ENCODE results near the gene WDR54. TPM values are rescaled to one million over a fixed set of nuclear protein-coding genes. Genes with fewer than 3 reads are reported as not detected.
"Not testable (repeated sequence)": the region's sequence is repeated elsewhere in the genome, so short reads cannot be mapped to it uniquely, and the experiment has no call there.

WDR54 gene
- total RNA-seq, 1 experiment from 2014 or later = 27.7 TPM

- DNase-seq (ENCODE audit: low read depth, low spot score) (no peak), ATAC-seq (no peak)
- Histone ChIP-seq H3K4me1 (ENCODE audit: control insufficient read depth, insufficient read depth, low read length) (peaks cover 9% of the 10 kb centered on the region), H3K27me3 (ENCODE audit: control insufficient read depth, insufficient read depth, low read length) (no peaks in the 10 kb centered on the region), H3K36me3 (ENCODE audit: control insufficient read depth, insufficient read depth, low read length) (peaks cover 2% of the 10 kb centered on the region; the same call in 1 of the 2 replicates), H3K9me3 (ENCODE audit: control insufficient read depth, insufficient read depth, low read depth, low read length) (no peaks in the 10 kb centered on the region), H3K4me3 (ENCODE audit: low read depth in 2 of 2, low read length in 2 of 2) (no peak overlapping the region), H3K27ac (ENCODE audit: low read length) (no peak overlapping the region)
- TF ChIP-seq CTCF (IDR thresholded peaks at IDR 0.05) (no peak), POLR2AphosphoS5 (IDR thresholded peaks at IDR 0.05; ENCODE audit: low read depth, low read length) (no peak), SIN3A (IDR thresholded peaks at IDR 0.05; ENCODE audit: borderline replicate concordance, insufficient read depth, low read depth, low read length) (no peak), TCF7L2 (IDR thresholded peaks at IDR 0.05; ENCODE audit: low read depth, low read length) (no peak), REST (IDR thresholded peaks at IDR 0.05; ENCODE audit: insufficient read depth in 1 of 2, low read depth in 2 of 2, low read length in 1 of 2) (no peak)
- BruUV-seq (replicated peaks) = no TSS peak
- intact Hi-C loops (cut with micrococcal nuclease; ENCODE audit: unreplicated experiment) (no loop called here), in situ Hi-C loops (cut with HindIII; ENCODE audit: low pct_unique_long_range_greater_than_20kb, low sequenced_read_pairs) (no loop called here)
- CTCF ChIA-PET = no interaction called here
- POLR2A ChIA-PET = no interaction called here
Observed at GRCh38 chr2:74462786-74463105, 41.2 kb downstream of the WDR54 start.

- peaks cover 2% of the 10 kb centered on the region; the same call in 1 of the 2 replicates for H3K36me3 ChIP-seq (ENCODE audit: control insufficient read depth, insufficient read depth, low read length)
- DNase-seq (ENCODE audit: low read depth, low spot score) = no peak
- peaks cover 7% of the 10 kb centered on the region for H3K4me1 ChIP-seq (ENCODE audit: control insufficient read depth, insufficient read depth, low read length)
- ATAC-seq = 0 out of 2 replicates have a peak, but pooled peaks have one; percentile 0
- peak overlapping the region; percentile 88 for H3K27ac ChIP-seq (ENCODE audit: low read length)
- H3K9me3 ChIP-seq (ENCODE audit: control insufficient read depth, insufficient read depth, low read depth, low read length) = no peaks in the 10 kb centered on the region
- BruUV-seq (replicated peaks) = no TSS peak
- POLR2A ChIA-PET = no interaction called here
- TF ChIP-seq CTCF (IDR thresholded peaks at IDR 0.05) (no peak), TCF7L2 (IDR thresholded peaks at IDR 0.05; ENCODE audit: low read depth, low read length) (no peak), POLR2AphosphoS5 (IDR thresholded peaks at IDR 0.05; ENCODE audit: low read depth, low read length) (no peak), SIN3A (IDR thresholded peaks at IDR 0.05; ENCODE audit: borderline replicate concordance, insufficient read depth, low read depth, low read length) (no peak), REST (IDR thresholded peaks at IDR 0.05; ENCODE audit: insufficient read depth in 1 of 2, low read depth in 2 of 2, low read length in 1 of 2) (no peak)
- H3K4me3 ChIP-seq (ENCODE audit: low read depth in 2 of 2, low read length in 2 of 2) = peak overlapping the region; percentile 77 to 85
- CTCF ChIA-PET = no interaction called here
- intact Hi-C loops (cut with micrococcal nuclease; ENCODE audit: unreplicated experiment) (no loop called here), in situ Hi-C loops (cut with HindIII; ENCODE audit: low pct_unique_long_range_greater_than_20kb, low sequenced_read_pairs) (no loop called here)
- H3K27me3 ChIP-seq (ENCODE audit: control insufficient read depth, insufficient read depth, low read length) = no peaks in the 10 kb centered on the region
Observed at GRCh38 chr2:74464406-74464805, 42.9 kb downstream of the WDR54 start.

- BruUV-seq (replicated peaks); H3K27me3 ChIP-seq (ENCODE audit: control insufficient read depth, insufficient read depth, low read length); CTCF ChIA-PET; ATAC-seq; H3K9me3 ChIP-seq (ENCODE audit: control insufficient read depth, insufficient read depth, low read depth, low read length); intact Hi-C loops (cut with micrococcal nuclease; ENCODE audit: unreplicated experiment); H3K4me1 ChIP-seq (ENCODE audit: control insufficient read depth, insufficient read depth, low read length); H3K36me3 ChIP-seq (ENCODE audit: control insufficient read depth, insufficient read depth, low read length); in situ Hi-C loops (cut with HindIII; ENCODE audit: low pct_unique_long_range_greater_than_20kb, low sequenced_read_pairs); H3K27ac ChIP-seq (ENCODE audit: low read length); H3K4me3 ChIP-seq (ENCODE audit: low read depth in 2 of 2, low read length in 2 of 2); DNase-seq (ENCODE audit: low read depth, low spot score): not testable (repeated sequence)
- POLR2A ChIA-PET = interaction anchor here (0.6 to 0.7 kb wide), 3 partner anchors 16 to 266 kb away, joined by 4 to 9 read pairs (median 8); no protein-coding TSS in a partner anchor
Observed at GRCh38 chr2:74470742-74471141, 49.2 kb downstream of the WDR54 start.
